Jurkat, Clone E6-1 (cell line): ENCODE data around the gene SLC7A7.
"Not testable (repeated sequence)": the region's sequence is repeated elsewhere in the genome, so short reads cannot be mapped to it uniquely, and the experiment has no call there.

ENCODE experiments used
- DNase-seq: peaks from one replicate; pipeline ENCODE4 v3.0.0-alpha.2; 2011; ENCODE audit warnings: low read depth, low spot score
- H3K4me3 ChIP-seq: 2 replicates; pipeline ENCODE4 v1.5.1; 2011; ENCODE audit warnings: mild to moderate bottlenecking, low read length, control low read depth, moderate library complexity

Gene SLC7A7

DNA sequence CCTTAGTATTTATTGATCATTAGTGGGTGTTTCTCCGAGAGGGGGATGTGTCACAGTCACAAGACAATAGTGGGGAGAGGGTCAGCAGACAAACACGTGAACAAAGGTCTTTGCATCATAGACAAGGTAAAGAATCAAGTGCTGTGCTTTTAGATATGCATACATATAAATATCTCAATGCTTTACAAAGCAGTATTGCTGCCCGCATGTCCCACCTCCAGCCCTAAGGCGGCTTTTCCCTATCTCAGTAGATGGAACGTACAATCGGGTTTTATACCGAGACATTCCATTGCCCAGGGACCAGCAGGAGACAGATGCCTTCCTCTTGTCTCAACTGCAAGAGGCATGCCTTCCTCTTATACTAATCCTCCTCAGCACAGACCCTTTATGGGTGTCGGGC lies 90.4 kb downstream of the SLC7A7 start:
- H3K4me3 ChIP-seq, DNase-seq: not testable (repeated sequence)

GRCh38 chr14:22723815-22724214 lies 91.4 kb downstream of the SLC7A7 start:
- no peak for DNase-seq
- H3K4me3 ChIP-seq, result no peak overlapping the region
